BJ (cell line): ENCODE results near the gene LIN7C. TPM values are rescaled to one million over a fixed set of nuclear protein-coding genes. Genes with fewer than 3 reads are reported as not detected.

Experiments used
- CTCF ChIA-PET: fragments of 350-600 bp; formaldehyde crosslinking; extraction: SDS; loops from one replicate; lab custom pipeline; 2021; ENCODE audit warnings: antibody characterized with exemption, inconsistent platforms; lab: Yijun Ruan, JAX
- POLR2A ChIA-PET: fragments of 300-600 bp; sonication (Branson Sonifier 250); formaldehyde crosslinking; extraction: SDS; loops from one replicate; lab custom pipeline; 2021; ENCODE audit warnings: antibody characterized with exemption; lab: Charles Lee
- DNase-seq: peaks from one replicate; pipeline ENCODE4 v3.0.0-alpha.2; 2011; ENCODE audit warnings: low read depth
- H3K27me3 ChIP-seq: 2 replicates; pipeline ENCODE4 v1.6.0; 2011; ENCODE audit warnings: low read length; ENCODE audit not compliant: control insufficient read depth, insufficient read depth
- H3K36me3 ChIP-seq: 2 replicates; pipeline ENCODE4 v1.5.1; 2011; ENCODE audit warnings: low read length; ENCODE audit not compliant: control insufficient read depth, insufficient read depth
- H3K4me3 ChIP-seq: 2 replicates; pipeline ENCODE4 v1.5.1; 2011; ENCODE audit warnings: low read depth, mild to moderate bottlenecking, control low read depth, low read length
- polyA plus RNA-seq: library from polyadenylated mRNA; depleted of rRNA; stranded (reverse); fragments of >200 nt; gene quantifications from 2 replicates; pipeline ENCODE4 v1.2.3, GENCODE V29; 2011
- TF ChIP-seq, protein P1 (sequence below): IDR thresholded peaks from 2 replicates; pipeline ENCODE4 v1.5.1; 2011; ENCODE audit warnings: low read depth, mild to moderate bottlenecking, control low read depth, inconsistent platforms, low read length, moderate library complexity; ENCODE audit not compliant: insufficient read depth

Gene LIN7C
- polyA plus RNA-seq, 1 experiment: 5.8 TPM

- no peaks in the 10 kb centered on the region for H3K36me3 ChIP-seq
- no peak overlapping the region for H3K4me3 ChIP-seq
- no peaks in the 10 kb centered on the region for H3K27me3 ChIP-seq
- POLR2A ChIA-PET: no interaction called here
- TF ChIP-seq, protein P1, sequence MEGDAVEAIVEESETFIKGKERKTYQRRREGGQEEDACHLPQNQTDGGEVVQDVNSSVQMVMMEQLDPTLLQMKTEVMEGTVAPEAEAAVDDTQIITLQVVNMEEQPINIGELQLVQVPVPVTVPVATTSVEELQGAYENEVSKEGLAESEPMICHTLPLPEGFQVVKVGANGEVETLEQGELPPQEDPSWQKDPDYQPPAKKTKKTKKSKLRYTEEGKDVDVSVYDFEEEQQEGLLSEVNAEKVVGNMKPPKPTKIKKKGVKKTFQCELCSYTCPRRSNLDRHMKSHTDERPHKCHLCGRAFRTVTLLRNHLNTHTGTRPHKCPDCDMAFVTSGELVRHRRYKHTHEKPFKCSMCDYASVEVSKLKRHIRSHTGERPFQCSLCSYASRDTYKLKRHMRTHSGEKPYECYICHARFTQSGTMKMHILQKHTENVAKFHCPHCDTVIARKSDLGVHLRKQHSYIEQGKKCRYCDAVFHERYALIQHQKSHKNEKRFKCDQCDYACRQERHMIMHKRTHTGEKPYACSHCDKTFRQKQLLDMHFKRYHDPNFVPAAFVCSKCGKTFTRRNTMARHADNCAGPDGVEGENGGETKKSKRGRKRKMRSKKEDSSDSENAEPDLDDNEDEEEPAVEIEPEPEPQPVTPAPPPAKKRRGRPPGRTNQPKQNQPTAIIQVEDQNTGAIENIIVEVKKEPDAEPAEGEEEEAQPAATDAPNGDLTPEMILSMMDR: no peak
- DNase-seq: no peak
- CTCF ChIA-PET: no interaction called here
These were observed 39.4 kb upstream of the LIN7C start for GRCh38 chr11:27545946-27546345.

- POLR2A ChIA-PET: no interaction called here
- no peak overlapping the region for H3K4me3 ChIP-seq
These were observed 38.5 kb upstream of the LIN7C start for GRCh38 chr11:27545035-27545434.

GRCh38 chr11:27541790-27542189, 35.2 kb upstream of the LIN7C start:
- no peak overlapping the region for H3K4me3 ChIP-seq
- no peaks in the 10 kb centered on the region for H3K27me3 ChIP-seq
- TF ChIP-seq, protein P1: no peak
- H3K36me3 ChIP-seq: no peaks in the 10 kb centered on the region
- CTCF ChIA-PET: no interaction called here
- DNase-seq: no peak
- POLR2A ChIA-PET: no interaction called here

More at GRCh38 chr11:27545035-27545434, 38.5 kb upstream of the LIN7C start:
- TF ChIP-seq, protein P1: no peak
- H3K27me3 ChIP-seq: no peaks in the 10 kb centered on the region
- CTCF ChIA-PET: no interaction called here
- DNase-seq: no peak
- no peaks in the 10 kb centered on the region for H3K36me3 ChIP-seq

DNA sequence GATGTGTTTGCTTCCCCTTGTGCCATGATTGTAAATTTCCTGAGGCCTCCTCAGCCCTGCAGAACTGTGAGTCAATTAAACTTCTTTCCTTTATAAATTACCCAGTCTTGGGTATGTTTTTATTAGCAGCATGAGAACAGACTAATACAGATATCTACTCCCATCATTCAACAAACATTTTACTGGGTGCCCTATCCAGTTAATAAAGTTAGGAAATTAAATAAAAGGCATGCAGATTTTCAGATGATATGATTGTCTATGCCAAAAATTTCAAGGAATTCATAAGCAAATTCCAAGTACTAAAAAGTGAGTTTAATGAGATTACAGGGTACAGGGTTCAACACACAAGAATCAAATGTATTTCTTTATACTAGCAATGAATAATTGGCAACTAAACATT, 33.5 kb upstream of the LIN7C start:
- CTCF ChIA-PET: no interaction called here
- DNase-seq: no peak
- POLR2A ChIA-PET: no interaction called here
- TF ChIP-seq, protein P1: no peak
- no peaks in the 10 kb centered on the region for H3K36me3 ChIP-seq
- no peaks in the 10 kb centered on the region for H3K27me3 ChIP-seq
- no peak overlapping the region for H3K4me3 ChIP-seq

DNA sequence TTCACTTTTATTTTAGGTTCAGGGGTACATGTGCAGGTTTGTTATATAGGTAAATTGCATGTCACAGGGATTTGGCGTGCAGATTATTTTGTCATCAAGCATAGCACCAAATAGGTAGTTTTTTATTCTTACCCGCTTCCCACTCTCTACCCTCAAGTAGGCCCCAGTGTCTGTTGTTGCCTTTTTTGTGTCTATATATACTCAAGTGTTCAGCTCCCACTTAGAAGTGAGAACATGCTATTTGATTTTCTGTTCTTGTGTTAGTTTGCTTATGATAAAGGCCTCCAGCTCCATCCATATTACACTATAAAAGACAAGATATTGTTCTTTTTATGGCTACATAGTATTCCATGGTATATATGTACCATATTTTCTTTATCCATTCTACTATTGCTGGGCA, 28.5 kb upstream of the LIN7C start:
- CTCF ChIA-PET: no interaction called here
- H3K27me3 ChIP-seq: no peaks in the 10 kb centered on the region
- H3K36me3 ChIP-seq: no peaks in the 10 kb centered on the region
- no peak for DNase-seq
- POLR2A ChIA-PET: no interaction called here
- no peak overlapping the region for H3K4me3 ChIP-seq
- TF ChIP-seq, protein P1: no peak
